GM19193 (cell line): ENCODE data around the gene PSMB10.

Experiments used
- POLR2A ChIP-seq: IDR thresholded peaks from 4 replicates; pipeline ENCODE4 v1.6.1; 2011; ENCODE audit not compliant: insufficient read depth, insufficient read length; ENCODE audit errors: extremely low read depth

Gene PSMB10

DNA sequence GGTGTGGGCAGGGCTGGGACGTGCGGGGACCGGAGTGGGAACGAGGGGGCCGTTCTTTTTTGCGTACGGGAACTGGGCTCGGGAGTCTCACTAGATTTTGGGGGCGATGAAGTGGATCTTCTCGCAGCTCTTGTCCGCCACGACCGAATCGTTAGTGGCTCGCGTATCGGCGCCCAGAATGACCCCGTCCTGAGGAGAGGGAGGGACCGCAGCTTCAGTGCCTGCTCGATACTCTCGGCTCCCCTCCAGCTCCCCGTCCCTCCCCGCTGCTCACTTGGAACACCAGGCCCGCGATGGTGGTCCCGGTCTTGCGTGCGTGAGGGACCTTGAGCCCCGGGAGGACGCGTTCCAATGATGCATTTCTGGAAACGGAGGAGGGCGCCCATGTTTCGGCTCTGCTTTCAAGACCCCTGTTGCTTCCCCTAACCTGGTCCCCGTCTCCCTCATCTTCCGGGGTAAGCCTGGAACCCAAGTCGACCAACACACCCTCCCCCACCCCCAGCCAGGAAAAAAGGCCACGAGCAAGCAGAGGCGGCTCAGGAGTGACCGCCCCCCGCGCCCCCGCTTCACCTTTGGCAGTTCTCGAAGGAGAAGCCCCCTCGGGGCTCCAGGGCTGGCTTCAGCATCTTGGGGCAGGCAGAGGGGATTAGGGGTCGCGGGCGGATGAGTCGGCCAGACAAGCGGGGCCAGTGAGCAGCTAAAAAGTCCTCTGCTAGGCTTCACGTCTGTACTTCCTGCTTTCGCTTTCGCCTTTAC lies at the start of gene PSMB10:
PSMB10 (minus strand) TSS at position 727 of the 756 bp plus-strand sequence; CDS start at position 626, 101 bp downstream.
- peak; percentile 77 for TF ChIP-seq POLR2A

DNA sequence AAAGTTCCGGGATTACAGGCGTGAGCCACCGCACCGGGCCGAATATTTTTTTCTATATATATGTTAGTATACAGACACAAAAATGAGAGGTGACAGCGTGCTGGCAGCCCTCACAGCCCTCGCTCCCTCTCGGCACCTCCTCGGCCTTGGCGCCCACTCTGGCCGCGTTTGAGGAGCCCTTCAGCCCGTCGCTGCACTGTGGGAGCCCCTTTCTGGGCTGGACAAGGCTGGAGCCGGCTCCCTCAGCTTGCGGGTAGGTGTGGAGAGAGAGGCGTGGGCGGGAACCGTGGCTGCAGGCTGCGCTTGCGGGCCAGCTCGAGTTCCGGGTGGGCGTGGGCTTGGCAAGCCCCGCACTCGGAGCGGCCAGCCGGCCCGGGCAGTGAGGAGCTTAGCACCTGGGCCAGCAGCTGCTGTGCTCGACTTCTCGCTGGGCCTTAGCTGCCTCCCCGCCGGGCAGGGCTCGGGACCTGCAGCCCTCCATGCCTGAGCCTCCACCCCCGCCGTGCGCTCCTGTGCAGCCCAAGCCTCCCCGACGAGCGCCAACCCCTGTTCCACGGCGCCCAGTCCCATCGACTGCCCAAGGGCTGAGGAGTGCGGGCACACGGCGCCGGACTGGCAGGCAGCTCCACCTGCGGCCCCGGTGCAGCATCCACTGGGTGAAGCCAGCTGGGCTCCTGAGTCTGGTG lies 45.5 kb upstream of the PSMB10 start:
- TF ChIP-seq POLR2A, result no peak

DNA sequence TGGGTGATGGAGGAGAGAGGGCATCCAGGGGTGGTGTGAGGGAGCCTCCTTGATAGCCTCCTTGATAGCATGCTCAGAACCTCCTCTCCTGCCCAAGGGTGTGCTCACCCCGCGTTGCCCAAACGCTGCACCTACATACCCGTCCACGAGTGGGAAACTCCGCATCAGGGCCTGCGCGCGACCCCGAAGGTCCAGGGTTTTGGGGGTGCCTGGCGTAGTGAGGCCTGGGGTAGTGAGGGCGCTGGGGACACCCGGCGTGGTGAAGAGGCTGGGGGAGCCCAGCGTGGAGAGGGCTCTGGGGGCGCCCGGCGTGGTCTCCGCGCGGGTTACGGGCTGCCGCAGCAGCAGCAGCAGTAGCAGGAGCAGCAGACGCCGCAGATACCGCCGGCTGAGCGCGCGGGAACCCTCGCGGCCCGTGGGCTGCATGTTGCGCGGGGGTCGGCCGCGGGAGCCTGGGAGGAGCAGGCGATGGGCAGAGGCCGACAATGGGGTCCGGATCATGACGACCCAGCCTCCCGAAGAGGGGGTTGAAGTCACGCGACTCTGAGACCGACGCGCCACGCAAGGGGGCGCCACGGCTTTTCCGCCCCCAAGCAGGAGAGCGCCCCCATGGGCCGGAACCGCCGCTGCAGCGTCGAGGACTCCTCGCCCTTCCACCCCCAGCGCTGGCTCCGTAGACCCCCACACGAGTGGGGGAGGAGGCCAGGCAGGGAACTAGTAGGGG lies 43.5 kb upstream of the PSMB10 start, which contains the start of gene DPEP3:
DPEP3 (minus strand) TSS at position 545 of the 724 bp plus-strand sequence; CDS start at position 426, 119 bp downstream.
- TF ChIP-seq POLR2A, result no peak

DNA sequence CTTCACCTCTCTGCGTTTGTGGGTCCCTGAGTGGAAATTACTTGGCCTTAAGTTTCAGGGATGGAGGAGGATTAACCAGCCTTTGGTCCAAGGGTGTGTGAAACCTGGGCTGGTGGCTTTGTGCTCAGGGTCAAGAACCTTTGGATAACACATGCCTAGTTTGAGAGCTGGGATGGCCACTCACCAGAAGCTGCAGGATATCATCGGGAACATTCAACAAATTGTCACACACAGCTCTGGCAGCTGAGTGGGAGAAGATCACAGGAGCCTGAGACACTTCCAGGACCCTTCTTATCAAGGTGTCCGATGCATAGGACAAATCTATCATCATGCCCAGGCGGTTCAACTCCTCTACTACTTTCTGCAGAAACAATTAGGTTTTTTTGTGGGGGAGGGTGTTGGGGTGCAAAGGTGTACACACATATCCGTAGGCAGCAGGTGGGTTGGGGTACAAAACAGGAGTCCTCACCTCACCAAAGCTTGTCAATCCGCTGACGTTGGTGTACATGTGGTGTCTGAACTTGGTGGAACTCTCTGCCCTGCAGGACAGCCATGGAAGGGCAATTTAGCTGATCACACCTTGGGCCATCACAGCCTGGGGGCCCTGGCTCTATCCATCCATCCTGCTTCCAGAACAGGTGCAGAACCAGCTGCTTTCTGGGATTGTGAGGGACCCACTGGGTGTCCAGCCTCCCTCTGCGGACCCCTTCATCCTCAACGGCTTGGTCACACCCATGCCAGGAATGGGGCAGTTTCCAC lies 41.0 kb upstream of the PSMB10 start:
- no peak for TF ChIP-seq POLR2A

DNA sequence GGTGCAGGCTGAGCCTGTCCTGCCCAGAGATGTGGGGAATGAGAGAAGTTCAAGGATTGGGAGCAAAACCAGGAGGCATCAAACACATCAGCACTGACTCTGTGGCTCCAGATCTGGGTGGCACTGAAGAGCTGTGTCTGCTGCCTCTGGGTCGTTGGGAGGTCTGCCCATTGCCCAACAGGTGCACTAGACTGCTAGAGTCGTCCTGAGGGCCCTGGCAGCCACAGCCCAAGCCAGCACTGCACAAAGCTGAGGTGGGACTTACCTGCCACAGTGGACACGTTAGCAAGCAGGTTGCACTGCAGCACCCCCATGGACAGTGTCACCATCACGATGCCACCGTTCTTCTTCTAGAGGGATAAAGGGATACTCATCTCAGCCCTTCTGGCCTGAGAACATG lies 40.4 kb upstream of the PSMB10 start:
- no peak for TF ChIP-seq POLR2A

DNA sequence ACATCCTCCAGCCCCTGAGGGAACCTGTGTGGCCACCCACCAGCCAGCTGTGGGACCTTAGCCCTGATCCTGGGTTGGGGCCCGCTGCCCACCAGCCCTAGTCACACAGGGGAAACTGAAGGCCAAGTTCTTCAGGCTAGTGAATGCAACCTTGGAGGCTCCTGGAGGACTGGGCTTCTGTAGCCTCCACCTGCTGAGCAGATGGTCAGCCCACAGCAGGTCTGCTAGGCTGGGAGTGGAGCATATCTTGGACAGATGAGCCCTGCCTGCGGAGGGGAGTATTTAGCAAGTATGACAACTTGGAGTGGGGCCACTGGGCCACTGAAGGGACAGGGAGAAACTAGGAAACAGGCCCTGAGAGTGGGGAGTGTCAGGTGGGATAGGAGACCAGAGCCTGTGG lies 39.6 kb upstream of the PSMB10 start:
- TF ChIP-seq POLR2A, result no peak

DNA sequence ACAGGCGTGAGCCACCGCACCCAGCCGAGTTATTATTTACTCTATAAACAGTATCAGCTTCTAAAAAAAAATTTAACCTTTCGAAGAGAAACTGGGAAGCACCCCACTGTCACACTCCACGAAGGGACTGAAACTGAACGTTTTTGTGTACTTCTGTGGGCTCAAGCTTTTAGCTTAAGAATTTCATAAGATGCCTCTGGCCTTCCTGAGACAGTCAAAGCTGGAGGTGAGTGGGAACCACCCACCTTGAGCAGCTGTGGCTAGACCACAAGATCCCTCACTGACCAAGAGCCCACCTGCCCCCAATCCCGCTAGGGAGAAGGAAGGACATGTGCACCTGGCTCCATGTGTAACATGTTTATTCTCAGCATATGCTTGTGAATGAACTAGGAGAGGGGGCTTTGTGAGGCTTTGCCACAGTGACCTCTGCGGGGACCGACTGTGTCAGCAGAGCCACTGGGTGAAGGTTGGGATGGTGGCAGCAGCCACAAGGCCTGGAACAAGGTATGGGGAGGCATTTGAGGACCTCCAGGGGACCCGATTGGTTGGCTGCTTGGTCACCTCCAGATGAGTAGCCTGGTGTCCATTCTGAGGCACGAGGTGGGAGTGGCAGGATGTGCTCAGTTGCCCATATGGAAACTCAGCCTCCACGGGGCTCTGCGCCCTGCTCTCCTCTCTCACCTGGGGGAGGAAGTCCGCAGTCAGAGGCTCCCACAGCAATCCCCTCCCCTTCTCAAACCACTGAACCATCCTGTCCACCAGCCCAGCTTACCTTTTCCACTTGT lies 38.9 kb upstream of the PSMB10 start:
- no peak for TF ChIP-seq POLR2A

DNA sequence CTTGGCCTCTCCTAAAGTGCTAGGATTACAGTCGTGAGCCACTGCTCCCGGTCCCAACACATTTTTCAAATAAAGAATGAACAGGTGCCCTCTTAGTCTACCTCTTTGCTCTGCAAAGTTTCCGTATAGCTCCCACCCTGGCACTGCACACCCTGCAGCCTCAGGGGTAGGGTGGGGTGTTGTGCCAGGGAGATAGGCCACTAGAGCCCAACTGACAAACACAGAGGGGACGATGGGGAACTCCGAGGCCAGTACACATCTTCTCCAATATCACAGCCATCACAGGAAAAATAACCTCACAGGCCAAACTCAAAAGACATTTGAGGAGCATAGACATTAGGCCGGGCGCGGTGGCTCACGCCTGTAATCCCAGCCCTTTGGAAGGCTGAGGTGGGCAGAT lies 34.5 kb upstream of the PSMB10 start:
- TF ChIP-seq POLR2A, result no peak

DNA sequence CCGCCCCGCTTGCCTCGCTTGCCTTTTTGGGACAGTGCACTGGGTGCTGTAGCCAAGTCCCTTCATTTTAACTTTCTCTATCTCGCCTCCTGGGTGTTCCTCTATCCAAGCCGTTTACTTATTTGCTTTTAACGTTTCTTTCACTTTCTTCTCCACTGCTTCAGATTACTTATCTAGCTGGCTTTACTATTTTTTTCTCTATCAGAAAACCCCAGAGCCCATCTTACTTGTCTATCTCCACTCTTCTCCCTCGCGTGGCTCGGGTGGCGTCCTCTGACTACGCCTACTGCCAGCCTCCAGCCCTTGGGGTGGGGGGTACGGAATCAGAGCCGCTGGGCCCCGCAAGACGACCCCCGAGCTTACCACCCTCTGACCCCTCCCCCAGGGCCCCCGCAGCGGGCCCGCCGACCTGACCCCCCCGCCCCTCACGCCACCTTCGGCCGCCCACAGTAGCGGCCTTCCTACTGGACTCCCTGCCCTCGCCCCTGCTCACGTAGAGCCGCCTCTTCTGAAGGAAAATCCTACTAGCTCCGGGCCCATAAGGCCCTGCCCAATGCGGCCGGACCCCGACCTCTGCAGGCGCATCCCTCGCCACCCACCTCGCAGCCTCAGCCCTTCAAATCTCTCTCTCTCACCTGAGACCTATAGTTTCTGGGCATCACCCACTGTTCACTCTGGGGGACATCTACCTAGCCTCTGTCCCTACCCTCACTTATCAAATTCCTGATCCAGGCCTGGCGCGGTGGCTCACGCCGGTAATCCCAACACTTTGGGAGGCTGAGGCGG lies 32.8 kb upstream of the PSMB10 start:
- TF ChIP-seq POLR2A, result no peak

DNA sequence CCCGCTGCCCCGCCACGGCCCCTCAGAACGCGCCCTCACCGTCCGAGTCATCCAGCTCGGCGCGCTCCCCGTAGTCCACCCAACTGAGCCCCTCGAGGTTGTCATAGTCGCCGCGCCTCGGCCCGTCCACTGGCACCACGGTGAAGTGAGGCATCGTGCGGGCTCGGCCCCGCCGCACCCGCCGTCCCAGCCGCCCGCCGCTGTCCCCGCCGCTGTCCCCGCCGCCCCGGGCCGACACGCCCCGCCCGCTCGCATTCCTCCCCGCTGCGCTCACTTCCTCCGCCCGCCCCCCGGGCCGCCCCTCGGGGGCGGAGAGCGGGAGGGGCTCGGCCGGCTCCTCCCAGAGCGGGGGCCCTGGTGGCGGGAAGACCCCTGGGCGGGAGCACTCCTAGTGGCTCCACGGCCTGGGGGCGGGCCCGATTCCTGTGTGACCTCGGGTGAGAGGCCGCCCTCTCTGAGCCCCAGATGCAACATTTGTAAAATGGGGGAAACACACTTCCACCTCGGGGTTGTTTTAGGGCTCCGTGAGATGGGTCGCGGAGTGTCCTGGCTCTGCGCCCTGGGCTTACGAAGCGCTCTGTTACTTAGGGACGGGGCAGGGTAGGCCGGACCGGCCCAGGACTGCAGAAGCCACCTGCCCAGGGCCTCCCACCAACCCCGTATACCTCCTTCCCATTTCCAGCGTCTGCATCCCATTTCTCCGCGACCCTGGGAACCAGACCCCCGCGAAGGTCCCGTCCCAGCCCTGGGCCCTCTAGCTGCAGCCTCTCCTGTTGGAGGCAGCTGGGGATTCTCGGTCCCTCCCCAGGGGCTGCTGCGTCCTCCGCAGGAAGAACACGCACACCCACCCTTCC lies 32.0 kb upstream of the PSMB10 start, which contains the start of gene SLC12A4:
SLC12A4 (minus strand) TSS at position 238 of the 854 bp plus-strand sequence; CDS start at position 154, 84 bp downstream.
- TF ChIP-seq POLR2A, result peak; percentile 71

DNA sequence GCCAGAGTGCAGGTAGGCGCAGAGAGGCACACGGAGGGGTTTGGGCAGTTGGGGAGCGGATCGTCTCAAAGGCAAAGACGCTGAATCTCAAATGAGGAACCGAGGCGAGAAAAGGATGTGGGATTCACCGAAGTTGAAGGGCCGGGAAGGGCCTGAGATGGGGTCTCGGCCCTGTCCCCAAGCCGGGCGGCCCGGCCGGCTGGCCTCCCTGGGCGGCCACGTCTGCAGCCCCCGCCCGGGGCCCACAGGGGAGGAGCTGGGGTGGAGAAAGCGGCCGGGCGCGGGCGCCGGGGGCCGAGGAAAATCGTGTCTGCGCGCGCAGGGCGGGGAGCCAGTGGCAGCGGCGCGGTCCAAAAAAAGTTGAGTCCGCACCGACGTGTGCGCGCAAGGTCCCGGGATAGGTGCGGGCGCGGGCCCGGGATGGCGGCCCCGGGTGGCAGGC lies 31.3 kb upstream of the PSMB10 start:
- no peak for TF ChIP-seq POLR2A

DNA sequence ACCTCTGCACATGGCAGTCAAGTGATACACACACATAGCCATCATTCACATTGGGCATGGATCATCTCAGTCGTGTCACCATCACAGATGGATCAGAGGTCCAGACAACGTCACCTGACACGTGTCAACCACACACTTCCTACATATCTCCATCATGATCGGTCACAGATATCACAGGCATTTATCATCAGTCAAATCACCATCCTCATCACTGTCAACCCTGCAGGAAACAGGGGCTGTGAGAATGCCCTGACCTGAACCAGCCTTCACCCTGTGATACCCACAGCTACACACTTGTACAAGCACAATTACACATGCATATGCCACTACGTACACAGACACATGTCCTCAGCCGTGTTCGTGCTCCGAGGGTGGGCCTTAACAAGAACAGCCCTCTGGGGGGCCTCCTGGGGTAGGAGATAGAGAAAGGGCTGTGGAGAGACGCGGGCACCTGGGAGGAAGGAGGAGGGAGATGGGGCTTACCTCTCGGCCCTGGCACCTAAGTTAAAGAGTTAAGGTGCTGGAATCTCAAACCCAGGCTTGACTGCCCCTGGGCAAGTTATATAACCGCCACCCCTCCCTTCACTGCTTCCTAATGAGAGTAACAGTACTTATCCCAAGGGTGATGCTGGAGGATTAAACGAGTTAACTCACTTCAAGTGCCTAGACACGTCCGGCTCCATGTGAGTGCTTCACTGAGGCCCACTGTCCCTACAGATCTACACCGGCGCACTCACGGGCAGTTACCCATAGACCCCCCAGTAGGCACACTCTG lies 30.7 kb upstream of the PSMB10 start:
- TF ChIP-seq POLR2A, result no peak
